HepG2 (cell line): ENCODE results near the gene COX8C. TPM values are rescaled to one million over a fixed set of nuclear protein-coding genes. Genes with fewer than 3 reads are reported as not detected.

ENCODE experiments used
- ATAC-seq: fragments of 200-7000 bp; cut with Tn5 transposase; 3 replicates; pipeline ENCODE4 v1.9.1; 2020; ENCODE audit warnings: mild to moderate bottlenecking, moderate library complexity
- BruUV-seq: library from RNA; stranded (reverse); fragments of 400-500 nt; replicated peaks from 2 replicates; lab custom pipeline; 2021; lab: Mats Ljungman, UMichigan
- CTCF ChIA-PET: fragments of 300-600 bp; formaldehyde crosslinking; extraction: SDS; loops from one replicate; lab custom pipeline; 2021; ENCODE audit warnings: low total read pairs, inconsistent platforms, low intra/inter-chr PET ratio; lab: Yijun Ruan, JAX
- POLR2A ChIA-PET: fragments of 350-600 bp; sonication (Branson Sonifier 250); formaldehyde crosslinking; loops from one replicate; lab custom pipeline; 2020; ENCODE audit warnings: antibody characterized with exemption, inconsistent platforms; lab: Yijun Ruan, JAX
- DNase-seq: peaks from one replicate; pipeline ENCODE4 v3.0.0-alpha.2; 2015; ENCODE audit warnings: low spot score
- FAIRE-seq: peaks from 3 replicates; lab custom pipeline; 2011; peaks lifted over from hg19 to GRCh38; lab: Jason Lieb, UNC
- H2AFZ ChIP-seq: one replicate; pipeline ENCODE4 v1.6.1; 2011; ENCODE audit warnings: low read length, inconsistent platforms
- H3K27ac ChIP-seq: fragments of 300-600 bp; 3 replicates; pipeline ENCODE4 v1.8.0; 2011; ENCODE audit warnings: mixed run types, mild to moderate bottlenecking, mixed read lengths, low read length, inconsistent platforms; ENCODE audit not compliant: insufficient read depth; ENCODE audit errors: extremely low read length
- H3K27me3 ChIP-seq, 2 experiments: fragments of 200-600 bp in 1 of 2; 2 replicates in 1 of 2; 3 replicates in 1 of 2; pipeline versions ENCODE4 v1.6.0 to v1.8.0; 2011; ENCODE audit warnings: low read length in 2 of 2, mild to moderate bottlenecking in 2 of 2, moderate library complexity in 2 of 2, inconsistent platforms in 1 of 2; ENCODE audit not compliant: insufficient read depth in 2 of 2, control insufficient read depth in 1 of 2
- H3K36me3 ChIP-seq, 2 experiments: fragments of 200-600 bp in 1 of 2; replicated peaks in 1 of 2; 2 replicates in 1 of 2; 3 replicates in 1 of 2; pipeline versions ENCODE4 v1.5.1 to v1.8.0; 2011; ENCODE audit warnings: low read length in 2 of 2, inconsistent platforms in 1 of 2; ENCODE audit not compliant: insufficient read depth in 2 of 2, control insufficient read depth in 1 of 2
- H3K4me1 ChIP-seq: 2 replicates; pipeline ENCODE4 v1.5.1; 2012; ENCODE audit warnings: low read length, inconsistent platforms; ENCODE audit not compliant: insufficient read depth
- H3K4me2 ChIP-seq: 2 replicates; pipeline ENCODE4 v1.6.0; 2011; ENCODE audit warnings: low read depth, low read length, inconsistent platforms
- H3K4me3 ChIP-seq, 3 experiments: fragments of 200-600 bp in 1 of 3; sonication (generic), shearing (Covaris generic) in 1 of 3; replicated peaks in 1 of 3; 2 replicates each; pipeline ENCODE4 v1.5.1; 2011 to 2016; ENCODE audit warnings: low read length in 3 of 3, inconsistent platforms in 2 of 3, low read depth in 2 of 3, mild to moderate bottlenecking in 2 of 3, control low read depth in 1 of 3, mixed read lengths in 1 of 3; ENCODE audit not compliant: insufficient read depth in 1 of 3
- H3K79me2 ChIP-seq: one replicate; pipeline ENCODE4 v1.6.1; 2011; ENCODE audit warnings: low read length, inconsistent platforms; ENCODE audit not compliant: insufficient read depth
- H3K9ac ChIP-seq: 2 replicates; pipeline ENCODE4 v1.6.0; 2011; ENCODE audit warnings: mild to moderate bottlenecking, low read depth, low read length, inconsistent platforms; ENCODE audit not compliant: insufficient read depth
- H3K9me3 ChIP-seq: 2 replicates; pipeline ENCODE4 v1.5.1; 2012; ENCODE audit warnings: mild to moderate bottlenecking, low read length
- H4K20me1 ChIP-seq: 2 replicates; pipeline ENCODE4 v1.6.0; 2011; ENCODE audit warnings: inconsistent platforms, mild to moderate bottlenecking, low read length, moderate library complexity; ENCODE audit not compliant: insufficient read depth
- BORCS8-MEF2B ChIP-seq: sonication (generic); formaldehyde crosslinking; IDR thresholded peaks from 2 replicates; pipeline ENCODE4 v1.8.0; 2022; ENCODE audit warnings: mild to moderate bottlenecking, missing genetic modification reagents
- CCDC6 ChIP-seq: sonication (generic); formaldehyde crosslinking; IDR thresholded peaks from 2 replicates; pipeline ENCODE4 v1.8.1; 2022; ENCODE audit warnings: mild to moderate bottlenecking, missing genetic modification reagents, moderate library complexity
- CREM ChIP-seq, 2 experiments: sonication (generic) in 1 of 2; formaldehyde crosslinking in 1 of 2; IDR thresholded peaks; 2 replicates each; pipeline versions ENCODE4 v1.4.0 to v1.6.1; 2016 to 2020; ENCODE audit warnings: antibody characterized with exemption in 1 of 2, mild to moderate bottlenecking in 1 of 2, missing genetic modification reagents in 1 of 2
- GRHL1 ChIP-seq: sonication (generic); formaldehyde crosslinking; conservative IDR thresholded peaks from 2 replicates; pipeline ENCODE4 v1.8.0; 2022; ENCODE audit warnings: missing genetic modification reagents
- MIXL1 ChIP-seq: IDR thresholded peaks from 2 replicates; pipeline ENCODE4 v1.6.1; 2016
- MXD4 ChIP-seq: IDR thresholded peaks from 2 replicates; pipeline ENCODE4 v1.6.1; 2016; ENCODE audit warnings: mild to moderate bottlenecking, missing biosample characterization, missing genetic modification reagents
- MYC ChIP-seq: sonication (generic); formaldehyde crosslinking; IDR thresholded peaks from 2 replicates; pipeline ENCODE4 v1.9.0; 2021; ENCODE audit warnings: missing genetic modification reagents, borderline replicate concordance
- NR2F6 ChIP-seq, 2 experiments: IDR thresholded peaks; 2 replicates each; pipeline ENCODE4 v1.6.1; 2016; ENCODE audit warnings: antibody characterized with exemption in 1 of 2, mild to moderate bottlenecking in 1 of 2
- ZBTB10 ChIP-seq: sonication (generic); formaldehyde crosslinking; IDR thresholded peaks from 2 replicates; pipeline ENCODE4 v1.4.0; 2020; ENCODE audit warnings: missing genetic modification reagents, borderline replicate concordance
- ZNF101 ChIP-seq: sonication (generic); formaldehyde crosslinking; IDR thresholded peaks from 2 replicates; pipeline ENCODE4 v1.4.0; 2020; ENCODE audit warnings: mild to moderate bottlenecking, low read depth, missing genetic modification reagents, borderline replicate concordance
- in situ Hi-C: cut with HindIII; loops from 2 replicates; pipeline ENCODE4 v1.10.0; 2017; ENCODE audit warnings: low pct_unique_long_range_greater_than_20kb; ENCODE audit not compliant: extremely low pct_ligation_motif_present
- intact Hi-C: fragments of 100-400 bp; cut with micrococcal nuclease; formaldehyde crosslinking; loops from one replicate; pipeline ENCODE4 v1.10.0; 2022; ENCODE audit not compliant: unreplicated experiment
- polyA plus RNA-seq, 8 experiments: library from polyadenylated mRNA; depleted of rRNA in 3 of 8; stranded (reverse) in 7 of 8; unstranded in 1 of 8; fragments of >200 nt; fragmentation: Illumina TruSeq in 4 of 8; extraction: Trizol in 4 of 8; gene quantifications; 2 replicates each; pipeline versions ENCODE4 v1.2.1 to v1.2.3, GENCODE V29; 2011 to 2016; ENCODE audit warnings: low read depth in 4 of 8, missing spikeins in 1 of 8, mixed read lengths in 1 of 8; ENCODE audit not compliant: insufficient read depth in 1 of 8
- total RNA-seq, 5 experiments: library from RNA; depleted of rRNA; stranded (reverse); fragments of >200 nt; fragmentation: Illumina TruSeq; extraction: Trizol; gene quantifications; 2 replicates each; pipeline ENCODE4 v1.2.3, GENCODE V29; 2016; ENCODE audit warnings: low read depth in 1 of 5
- TF ChIP-seq, protein P1 (sequence below): sonication (generic); formaldehyde crosslinking; IDR thresholded peaks from 2 replicates; pipeline ENCODE4 v1.5.0; 2020; ENCODE audit warnings: mild to moderate bottlenecking, missing genetic modification reagents, borderline replicate concordance

Gene COX8C
- total and polyA plus RNA-seq, 2 of the 13 experiments (the other 11 are each of a cell fraction or from before 2014, with no cell fraction given) = not detected

DNA sequence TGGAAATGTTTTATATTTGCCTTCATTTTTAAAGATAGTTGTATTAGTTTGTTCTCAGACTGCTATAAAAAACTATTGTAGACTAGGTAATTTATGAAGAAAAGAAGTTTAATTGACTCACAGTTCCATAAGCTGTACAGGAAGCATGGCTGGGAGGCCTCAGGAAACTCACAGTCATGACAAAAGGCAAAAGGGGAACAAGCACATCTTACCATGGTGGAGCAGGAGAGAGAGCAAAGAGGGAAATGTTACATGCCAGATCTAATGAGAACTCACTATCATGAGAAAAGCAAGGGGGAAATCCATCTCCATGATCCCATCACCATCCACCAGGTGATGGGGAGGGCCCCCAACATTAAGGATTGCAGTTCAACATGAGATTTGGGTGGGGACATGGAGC lies 48.2 kb downstream of the COX8C start:
- POLR2A ChIA-PET = no interaction called here
- TF ChIP-seq, protein P1, sequence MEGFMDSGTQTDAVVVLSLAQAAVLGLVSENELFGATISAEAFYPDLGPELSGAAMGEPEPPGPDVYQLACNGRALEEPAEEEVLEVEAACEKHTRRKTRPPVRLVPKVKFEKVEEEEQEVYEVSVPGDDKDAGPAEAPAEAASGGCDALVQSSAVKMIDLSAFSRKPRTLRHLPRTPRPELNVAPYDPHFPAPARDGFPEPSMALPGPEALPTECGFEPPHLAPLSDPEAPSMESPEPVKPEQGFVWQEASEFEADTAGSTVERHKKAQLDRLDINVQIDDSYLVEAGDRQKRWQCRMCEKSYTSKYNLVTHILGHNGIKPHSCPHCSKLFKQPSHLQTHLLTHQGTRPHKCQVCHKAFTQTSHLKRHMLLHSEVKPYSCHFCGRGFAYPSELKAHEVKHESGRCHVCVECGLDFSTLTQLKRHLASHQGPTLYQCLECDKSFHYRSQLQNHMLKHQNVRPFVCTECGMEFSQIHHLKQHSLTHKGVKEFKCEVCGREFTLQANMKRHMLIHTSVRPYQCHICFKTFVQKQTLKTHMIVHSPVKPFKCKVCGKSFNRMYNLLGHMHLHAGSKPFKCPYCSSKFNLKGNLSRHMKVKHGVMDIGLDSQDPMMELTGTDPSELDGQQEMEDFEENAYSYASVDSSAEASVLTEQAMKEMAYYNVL (CRISPR knock-in tag) = no peak
- TF ChIP-seq MYC = no peak
- TF ChIP-seq GRHL1 (CRISPR knock-in tag) = no peak
- no peak for TF ChIP-seq ZBTB10 (CRISPR knock-in tag)
- TF ChIP-seq NR2F6 (IDR thresholded peaks at IDR 0.05) = no peak
- TF ChIP-seq NR2F6 (CRISPR knock-in tag; IDR thresholded peaks at IDR 0.05) = no peak
- no peak for TF ChIP-seq CREM (IDR thresholded peaks at IDR 0.05)
- no peak for TF ChIP-seq CREM (CRISPR knock-in tag; IDR thresholded peaks at IDR 0.05)
- TF ChIP-seq MIXL1 (CRISPR knock-in tag) = no peak
- TF ChIP-seq MXD4 (CRISPR knock-in tag) = no peak
- no peak for TF ChIP-seq BORCS8-MEF2B (CRISPR knock-in tag)
- no peak for TF ChIP-seq CCDC6 (CRISPR knock-in tag)
- TF ChIP-seq ZNF101 = no peak
- TF ChIP-seq, all 625 proteins: peak for 0
- FAIRE-seq = no peak
- no peak for DNase-seq
- intact Hi-C loops (no loop called here), in situ Hi-C loops (no loop called here)
- BruUV-seq = no TSS peak
- no peak overlapping the region for H3K9ac ChIP-seq
- no peak overlapping the region for H3K4me3 ChIP-seq
- H3K9me3 ChIP-seq = 0 out of 2 replicates have a peak, but pooled peaks cover 9% of the 10 kb centered on the region
- no peaks in the 10 kb centered on the region for H3K27me3 ChIP-seq
- H3K4me2 ChIP-seq = no peak overlapping the region
- ATAC-seq = no peak
- no peaks in the 10 kb centered on the region for H3K79me2 ChIP-seq
- H4K20me1 ChIP-seq = no peaks in the 10 kb centered on the region
- H3K27ac ChIP-seq = no peak overlapping the region
- no peaks in the 10 kb centered on the region for H3K36me3 ChIP-seq
- CTCF ChIA-PET = no interaction called here
- no peaks in the 10 kb centered on the region for H3K4me1 ChIP-seq
- H2AFZ ChIP-seq = no peak overlapping the region
